NCI-H446 treated with DMSO at 0.1 percent for 48 hours (cell line): Measurements from ENCODE around the gene ATP1A4.
A peak's percentile ranks its signal among the peaks of the same experiment; 100 is the strongest.
"Not testable (repeated sequence)": the region's sequence is repeated elsewhere in the genome, so short reads cannot be mapped to it uniquely, and the experiment has no call there.

Experiments
- DNase-seq: peaks from one replicate; lab custom pipeline; 2025; lab: John Stamatoyannopoulos, UW

Gene ATP1A4

GRCh38 chr1:160123726-160124125, 27.7 kb upstream of the ATP1A4 start:
- no peak for DNase-seq

GRCh38 chr1:160124705-160125478, 26.5 kb upstream of the ATP1A4 start:
- DNase-seq = no peak

GRCh38 chr1:160125746-160126145, 25.7 kb upstream of the ATP1A4 start:
- DNase-seq = no peak

- not testable (repeated sequence) for DNase-seq
Observed at GRCh38 chr1:160126342-160126741, 25.1 kb upstream of the ATP1A4 start.

GRCh38 chr1:160127381-160127780, 24.0 kb upstream of the ATP1A4 start:
- no peak for DNase-seq

- no peak for DNase-seq
Observed at GRCh38 chr1:160127865-160128523, 23.4 kb upstream of the ATP1A4 start.

GRCh38 chr1:160128636-160129035, 22.8 kb upstream of the ATP1A4 start:
- no peak for DNase-seq

GRCh38 chr1:160129046-160129445, 22.4 kb upstream of the ATP1A4 start:
- no peak for DNase-seq

- no peak for DNase-seq
Observed at GRCh38 chr1:160129558-160129957, 21.8 kb upstream of the ATP1A4 start.

GRCh38 chr1:160129966-160130365, 21.4 kb upstream of the ATP1A4 start:
- DNase-seq = no peak

- no peak for DNase-seq
Observed at GRCh38 chr1:160130486-160130885, 20.9 kb upstream of the ATP1A4 start.

GRCh38 chr1:160130939-160131338, 20.5 kb upstream of the ATP1A4 start:
- DNase-seq = no peak

GRCh38 chr1:160131803-160132565, 19.4 kb upstream of the ATP1A4 start:
- no peak for DNase-seq

GRCh38 chr1:160133990-160134770, 17.2 kb upstream of the ATP1A4 start:
- no peak for DNase-seq

GRCh38 chr1:160134791-160135572, 16.4 kb upstream of the ATP1A4 start:
- no peak for DNase-seq

- no peak for DNase-seq
Observed at GRCh38 chr1:160136121-160136925, 15.1 kb upstream of the ATP1A4 start.

GRCh38 chr1:160136926-160137200, 14.5 kb upstream of the ATP1A4 start:
- no peak for DNase-seq

GRCh38 chr1:160137216-160137862, 14.1 kb upstream of the ATP1A4 start:
- peak; percentile 29 for DNase-seq

- no peak for DNase-seq
Observed at GRCh38 chr1:160139840-160140239, 11.6 kb upstream of the ATP1A4 start.

GRCh38 chr1:160143695-160144094, 7.7 kb upstream of the ATP1A4 start:
- DNase-seq = no peak
